ENCODE results near the gene TCF12.
A peak's percentile ranks its signal among the peaks of the same experiment; 100 is the strongest.
"Not testable (repeated sequence)": the region's sequence is repeated elsewhere in the genome, so short reads cannot be mapped to it uniquely, and the experiment has no call there.

TCF12 gene

GRCh38 chr15:56950979-56951378 is 32.5 kb downstream of the TCF12 start:
- Histone ChIP-seq H3K27me3 (ENCODE audit: control insufficient read depth, insufficient read depth, low read length) (no peaks in the 10 kb centered on the region), H3K27ac (ENCODE audit: low read length) (no peak overlapping the region), H3K9ac (ENCODE audit: low read length) (no peak overlapping the region), H3K9me3 (ENCODE audit: control insufficient read depth, low read depth, low read length) (no peaks in the 10 kb centered on the region), H3K4me1 (ENCODE audit: control insufficient read depth, low read depth, low read length) (no peaks in the 10 kb centered on the region), H3K36me3 (ENCODE audit: control insufficient read depth, low read depth, low read length) (no peaks in the 10 kb centered on the region), H3K4me3 (ENCODE audit: low read length) (no peak overlapping the region)

GRCh38 chr15:56953790-56954189 is 35.3 kb downstream of the TCF12 start:
- H3K9ac ChIP-seq (ENCODE audit: low read length) = no peak overlapping the region
- no peaks in the 10 kb centered on the region for H3K36me3 ChIP-seq (ENCODE audit: control insufficient read depth, low read depth, low read length)
- peaks cover 20% of the 10 kb centered on the region for H3K4me1 ChIP-seq (ENCODE audit: control insufficient read depth, low read depth, low read length)
- no peak overlapping the region for H3K27ac ChIP-seq (ENCODE audit: low read length)
- no peak overlapping the region for H3K4me3 ChIP-seq (ENCODE audit: low read length)
- H3K27me3 ChIP-seq (ENCODE audit: control insufficient read depth, insufficient read depth, low read length) = no peaks in the 10 kb centered on the region
- H3K9me3 ChIP-seq (ENCODE audit: control insufficient read depth, low read depth, low read length) = no peaks in the 10 kb centered on the region

GRCh38 chr15:56955011-56955410 is 36.6 kb downstream of the TCF12 start:
- not testable (repeated sequence) for H3K9me3 ChIP-seq (ENCODE audit: control insufficient read depth, low read depth, low read length)

GRCh38 chr15:56956538-56956937 is 38.1 kb downstream of the TCF12 start:
- Histone ChIP-seq H3K9ac (ENCODE audit: low read length) (no peak overlapping the region), H3K9me3 (ENCODE audit: control insufficient read depth, low read depth, low read length) (no peaks in the 10 kb centered on the region), H3K36me3 (ENCODE audit: control insufficient read depth, low read depth, low read length) (no peaks in the 10 kb centered on the region), H3K4me3 (ENCODE audit: low read length) (no peak overlapping the region), H3K27me3 (ENCODE audit: control insufficient read depth, insufficient read depth, low read length) (no peaks in the 10 kb centered on the region), H3K27ac (ENCODE audit: low read length) (no peak overlapping the region), H3K4me1 (ENCODE audit: control insufficient read depth, low read depth, low read length) (peaks cover 26% of the 10 kb centered on the region)

More at GRCh38 chr15:56955011-56955410, 36.6 kb downstream of the TCF12 start:
- H3K36me3 ChIP-seq (ENCODE audit: control insufficient read depth, low read depth, low read length); H3K27me3 ChIP-seq (ENCODE audit: control insufficient read depth, insufficient read depth, low read length); H3K9ac ChIP-seq (ENCODE audit: low read length); H3K27ac ChIP-seq (ENCODE audit: low read length); H3K4me3 ChIP-seq (ENCODE audit: low read length): not testable (repeated sequence)
- H3K4me1 ChIP-seq (ENCODE audit: control insufficient read depth, low read depth, low read length) = peaks cover 26% of the 10 kb centered on the region

GRCh38 chr15:56957812-56958406 is 39.5 kb downstream of the TCF12 start:
- Histone ChIP-seq H3K36me3 (ENCODE audit: control insufficient read depth, low read depth, low read length) (no peaks in the 10 kb centered on the region), H3K27me3 (ENCODE audit: control insufficient read depth, insufficient read depth, low read length) (no peaks in the 10 kb centered on the region), H3K9me3 (ENCODE audit: control insufficient read depth, low read depth, low read length) (no peaks in the 10 kb centered on the region), H3K27ac (ENCODE audit: low read length) (no peak overlapping the region), H3K4me1 (ENCODE audit: control insufficient read depth, low read depth, low read length) (peaks cover 33% of the 10 kb centered on the region), H3K9ac (ENCODE audit: low read length) (no peak overlapping the region), H3K4me3 (ENCODE audit: low read length) (peak overlapping the region; percentile 19)

- Histone ChIP-seq H3K9me3 (ENCODE audit: control insufficient read depth, low read depth, low read length) (no peaks in the 10 kb centered on the region), H3K4me1 (ENCODE audit: control insufficient read depth, low read depth, low read length) (peaks cover 43% of the 10 kb centered on the region), H3K27me3 (ENCODE audit: control insufficient read depth, insufficient read depth, low read length) (no peaks in the 10 kb centered on the region), H3K36me3 (ENCODE audit: control insufficient read depth, low read depth, low read length) (no peaks in the 10 kb centered on the region), H3K9ac (ENCODE audit: low read length) (no peak overlapping the region), H3K27ac (ENCODE audit: low read length) (no peak overlapping the region), H3K4me3 (ENCODE audit: low read length) (no peak overlapping the region)
Measured at GRCh38 chr15:56959318-56959648, 40.8 kb downstream of the TCF12 start.

GRCh38 chr15:56960116-56960515 is 41.7 kb downstream of the TCF12 start:
- H3K4me1 ChIP-seq (ENCODE audit: control insufficient read depth, low read depth, low read length) = peaks cover 43% of the 10 kb centered on the region
- no peak overlapping the region for H3K9ac ChIP-seq (ENCODE audit: low read length)
- H3K27me3 ChIP-seq (ENCODE audit: control insufficient read depth, insufficient read depth, low read length) = no peaks in the 10 kb centered on the region
- no peak overlapping the region for H3K4me3 ChIP-seq (ENCODE audit: low read length)
- no peaks in the 10 kb centered on the region for H3K9me3 ChIP-seq (ENCODE audit: control insufficient read depth, low read depth, low read length)
- no peak overlapping the region for H3K27ac ChIP-seq (ENCODE audit: low read length)
- H3K36me3 ChIP-seq (ENCODE audit: control insufficient read depth, low read depth, low read length) = no peaks in the 10 kb centered on the region

GRCh38 chr15:56963126-56963525 is 44.7 kb downstream of the TCF12 start:
- Histone ChIP-seq H3K4me3 (ENCODE audit: low read length) (no peak overlapping the region), H3K36me3 (ENCODE audit: control insufficient read depth, low read depth, low read length) (no peaks in the 10 kb centered on the region), H3K27me3 (ENCODE audit: control insufficient read depth, insufficient read depth, low read length) (no peaks in the 10 kb centered on the region), H3K9me3 (ENCODE audit: control insufficient read depth, low read depth, low read length) (no peaks in the 10 kb centered on the region), H3K27ac (ENCODE audit: low read length) (no peak overlapping the region), H3K4me1 (ENCODE audit: control insufficient read depth, low read depth, low read length) (peaks cover 28% of the 10 kb centered on the region), H3K9ac (ENCODE audit: low read length) (no peak overlapping the region)

- H3K36me3 ChIP-seq (ENCODE audit: control insufficient read depth, low read depth, low read length) = no peaks in the 10 kb centered on the region
- no peak overlapping the region for H3K9ac ChIP-seq (ENCODE audit: low read length)
- H3K4me3 ChIP-seq (ENCODE audit: low read length) = no peak overlapping the region
- no peak overlapping the region for H3K27ac ChIP-seq (ENCODE audit: low read length)
- H3K4me1 ChIP-seq (ENCODE audit: control insufficient read depth, low read depth, low read length) = peaks cover 29% of the 10 kb centered on the region
- H3K27me3 ChIP-seq (ENCODE audit: control insufficient read depth, insufficient read depth, low read length) = no peaks in the 10 kb centered on the region
- H3K9me3 ChIP-seq (ENCODE audit: control insufficient read depth, low read depth, low read length) = no peaks in the 10 kb centered on the region
Measured at GRCh38 chr15:56963710-56964109, 45.3 kb downstream of the TCF12 start.

GRCh38 chr15:56964182-56964581 is 45.7 kb downstream of the TCF12 start:
- Histone ChIP-seq H3K9ac (ENCODE audit: low read length) (no peak overlapping the region), H3K27ac (ENCODE audit: low read length) (no peak overlapping the region), H3K9me3 (ENCODE audit: control insufficient read depth, low read depth, low read length) (no peaks in the 10 kb centered on the region), H3K27me3 (ENCODE audit: control insufficient read depth, insufficient read depth, low read length) (no peaks in the 10 kb centered on the region), H3K4me1 (ENCODE audit: control insufficient read depth, low read depth, low read length) (peaks cover 29% of the 10 kb centered on the region), H3K4me3 (ENCODE audit: low read length) (no peak overlapping the region), H3K36me3 (ENCODE audit: control insufficient read depth, low read depth, low read length) (no peaks in the 10 kb centered on the region)

- Histone ChIP-seq H3K36me3 (ENCODE audit: control insufficient read depth, low read depth, low read length) (no peaks in the 10 kb centered on the region), H3K27me3 (ENCODE audit: control insufficient read depth, insufficient read depth, low read length) (no peaks in the 10 kb centered on the region), H3K4me3 (ENCODE audit: low read length) (no peak overlapping the region), H3K9ac (ENCODE audit: low read length) (no peak overlapping the region), H3K4me1 (ENCODE audit: control insufficient read depth, low read depth, low read length) (peaks cover 26% of the 10 kb centered on the region), H3K9me3 (ENCODE audit: control insufficient read depth, low read depth, low read length) (no peaks in the 10 kb centered on the region), H3K27ac (ENCODE audit: low read length) (no peak overlapping the region)
Measured at GRCh38 chr15:56965231-56966013, 47.0 kb downstream of the TCF12 start.

- no peaks in the 10 kb centered on the region for H3K36me3 ChIP-seq (ENCODE audit: control insufficient read depth, low read depth, low read length)
- no peaks in the 10 kb centered on the region for H3K27me3 ChIP-seq (ENCODE audit: control insufficient read depth, insufficient read depth, low read length)
- H3K4me3 ChIP-seq (ENCODE audit: low read length) = no peak overlapping the region
- no peak overlapping the region for H3K9ac ChIP-seq (ENCODE audit: low read length)
- no peak overlapping the region for H3K27ac ChIP-seq (ENCODE audit: low read length)
- H3K9me3 ChIP-seq (ENCODE audit: control insufficient read depth, low read depth, low read length) = no peaks in the 10 kb centered on the region
- peaks cover 22% of the 10 kb centered on the region for H3K4me1 ChIP-seq (ENCODE audit: control insufficient read depth, low read depth, low read length)
Measured at GRCh38 chr15:56967336-56967735, 48.9 kb downstream of the TCF12 start.

All from iPS-18a (cell line).